ENCODE measurements around the gene PTPN4.

Gene PTPN4

GRCh38 chr2:120026890-120027289 lies 267.2 kb downstream of the PTPN4 start:
- Histone ChIP-seq H3K27me3 (no peaks in the 10 kb centered on the region), H3K36me3 (no peaks in the 10 kb centered on the region), H3K9me3 (no peaks in the 10 kb centered on the region), H3K4me3 (ENCODE audit: low read depth, low read length) (no peak overlapping the region), H3K4me1 (no peaks in the 10 kb centered on the region)
- no peak for DNase-seq
- peak; percentile 20; the same call in 1 of the 2 replicates for TF ChIP-seq CTCF (IDR thresholded peaks at IDR 0.05; ENCODE audit: low read depth, low read length)

- H3K27me3 ChIP-seq, result no peaks in the 10 kb centered on the region
- no peaks in the 10 kb centered on the region for H3K9me3 ChIP-seq
- H3K36me3 ChIP-seq, result no peaks in the 10 kb centered on the region
- no peak overlapping the region for H3K4me3 ChIP-seq (ENCODE audit: low read depth, low read length)
- no peaks in the 10 kb centered on the region for H3K4me1 ChIP-seq
- TF ChIP-seq CTCF (IDR thresholded peaks at IDR 0.05; ENCODE audit: low read depth, low read length), result no peak
- no peak for DNase-seq
Measured at GRCh38 chr2:120028795-120029194, 269.1 kb downstream of the PTPN4 start.

GRCh38 chr2:120029672-120030640 lies 270.2 kb downstream of the PTPN4 start:
- no peak for TF ChIP-seq CTCF (IDR thresholded peaks at IDR 0.05; ENCODE audit: low read depth, low read length)
- Histone ChIP-seq H3K4me1 (no peaks in the 10 kb centered on the region), H3K27me3 (no peaks in the 10 kb centered on the region), H3K9me3 (no peaks in the 10 kb centered on the region), H3K4me3 (ENCODE audit: low read depth, low read length) (no peak overlapping the region), H3K36me3 (no peaks in the 10 kb centered on the region)
- no peak for DNase-seq

- no peak for TF ChIP-seq CTCF (IDR thresholded peaks at IDR 0.05; ENCODE audit: low read depth, low read length)
- DNase-seq, result no peak
- H3K27me3 ChIP-seq, result no peaks in the 10 kb centered on the region
- no peaks in the 10 kb centered on the region for H3K36me3 ChIP-seq
- no peak overlapping the region for H3K4me3 ChIP-seq (ENCODE audit: low read depth, low read length)
- no peaks in the 10 kb centered on the region for H3K9me3 ChIP-seq
- no peaks in the 10 kb centered on the region for H3K4me1 ChIP-seq
Measured at GRCh38 chr2:120032297-120032696, 272.6 kb downstream of the PTPN4 start.

Measured in BE2C (cell line).